Measurements from ENCODE around the gene GPC3.

GPC3 gene

DNA sequence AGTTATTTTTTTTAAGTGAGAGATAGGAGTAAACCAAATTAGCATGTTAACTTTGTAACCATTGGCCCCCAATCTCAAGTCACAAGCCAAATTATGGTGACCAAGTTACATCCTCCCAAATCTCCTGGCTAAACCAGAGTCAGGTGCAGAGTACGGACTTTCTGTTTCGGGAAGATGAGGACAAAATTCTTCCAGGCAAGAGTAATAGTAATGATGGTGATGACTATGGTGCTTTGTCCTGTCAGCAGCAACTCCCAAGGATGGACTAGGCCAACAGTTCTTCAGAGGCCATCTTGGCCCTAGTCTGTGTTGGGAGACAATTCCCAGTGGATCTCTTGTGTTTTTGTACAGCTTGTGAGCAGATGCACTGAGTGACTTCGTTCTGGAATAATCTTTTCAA is 148.8 kb downstream of the GPC3 start:
- TF ChIP-seq, protein P1, sequence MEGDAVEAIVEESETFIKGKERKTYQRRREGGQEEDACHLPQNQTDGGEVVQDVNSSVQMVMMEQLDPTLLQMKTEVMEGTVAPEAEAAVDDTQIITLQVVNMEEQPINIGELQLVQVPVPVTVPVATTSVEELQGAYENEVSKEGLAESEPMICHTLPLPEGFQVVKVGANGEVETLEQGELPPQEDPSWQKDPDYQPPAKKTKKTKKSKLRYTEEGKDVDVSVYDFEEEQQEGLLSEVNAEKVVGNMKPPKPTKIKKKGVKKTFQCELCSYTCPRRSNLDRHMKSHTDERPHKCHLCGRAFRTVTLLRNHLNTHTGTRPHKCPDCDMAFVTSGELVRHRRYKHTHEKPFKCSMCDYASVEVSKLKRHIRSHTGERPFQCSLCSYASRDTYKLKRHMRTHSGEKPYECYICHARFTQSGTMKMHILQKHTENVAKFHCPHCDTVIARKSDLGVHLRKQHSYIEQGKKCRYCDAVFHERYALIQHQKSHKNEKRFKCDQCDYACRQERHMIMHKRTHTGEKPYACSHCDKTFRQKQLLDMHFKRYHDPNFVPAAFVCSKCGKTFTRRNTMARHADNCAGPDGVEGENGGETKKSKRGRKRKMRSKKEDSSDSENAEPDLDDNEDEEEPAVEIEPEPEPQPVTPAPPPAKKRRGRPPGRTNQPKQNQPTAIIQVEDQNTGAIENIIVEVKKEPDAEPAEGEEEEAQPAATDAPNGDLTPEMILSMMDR (conservative IDR thresholded peaks at IDR 0.05; ENCODE audit: control insufficient read depth, insufficient read depth, low read depth, low read length): no peak
- no peak overlapping the region for H3K4me3 ChIP-seq (ENCODE audit: control insufficient read depth, low read depth, low read length)
- no peak for DNase-seq (ENCODE audit: low read depth)

DNA sequence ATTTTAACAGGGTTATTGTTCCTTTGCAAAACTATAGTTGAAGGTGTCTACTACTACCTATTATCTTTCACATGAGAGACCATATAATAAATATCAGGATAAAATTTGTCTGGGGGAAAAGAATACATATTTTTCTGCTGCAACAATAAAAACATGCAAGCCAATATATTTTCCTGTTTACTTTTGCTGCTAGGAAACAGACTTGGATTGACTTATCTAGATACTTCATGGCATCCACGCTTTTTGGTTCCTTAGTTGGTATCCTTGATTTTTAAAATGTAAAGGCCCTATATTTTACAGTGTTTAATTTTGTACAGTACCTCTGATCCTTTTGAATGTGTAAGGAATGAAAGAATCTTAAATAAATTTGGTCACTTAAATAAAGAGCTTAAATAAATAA is 150.6 kb downstream of the GPC3 start:
- TF ChIP-seq, protein P1 (conservative IDR thresholded peaks at IDR 0.05; ENCODE audit: control insufficient read depth, insufficient read depth, low read depth, low read length): no peak
- no peak overlapping the region for H3K4me3 ChIP-seq (ENCODE audit: control insufficient read depth, low read depth, low read length)
- DNase-seq (ENCODE audit: low read depth): no peak

DNA sequence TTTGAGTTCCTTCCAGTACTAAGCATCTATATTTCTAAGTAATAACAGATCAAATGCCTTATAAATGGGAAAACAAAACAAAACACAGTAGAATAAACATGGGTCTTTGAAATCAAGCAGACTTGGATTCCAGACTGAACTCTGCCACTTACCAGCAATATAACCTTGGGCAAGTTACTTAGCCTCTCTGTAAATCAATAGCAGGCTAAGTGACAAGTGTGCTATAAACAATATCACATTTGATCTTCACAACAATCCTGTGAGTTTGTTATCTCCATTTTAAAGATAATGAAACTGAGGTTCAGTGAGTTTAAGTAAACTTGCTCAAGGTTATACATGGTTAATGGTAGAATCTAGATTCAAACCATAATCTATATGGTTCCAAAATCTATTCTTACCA is 165.8 kb downstream of the GPC3 start:
- no peak for DNase-seq (ENCODE audit: low read depth)
- no peak overlapping the region for H3K4me3 ChIP-seq (ENCODE audit: control insufficient read depth, low read depth, low read length)
- TF ChIP-seq, protein P1 (conservative IDR thresholded peaks at IDR 0.05; ENCODE audit: control insufficient read depth, insufficient read depth, low read depth, low read length): no peak

DNA sequence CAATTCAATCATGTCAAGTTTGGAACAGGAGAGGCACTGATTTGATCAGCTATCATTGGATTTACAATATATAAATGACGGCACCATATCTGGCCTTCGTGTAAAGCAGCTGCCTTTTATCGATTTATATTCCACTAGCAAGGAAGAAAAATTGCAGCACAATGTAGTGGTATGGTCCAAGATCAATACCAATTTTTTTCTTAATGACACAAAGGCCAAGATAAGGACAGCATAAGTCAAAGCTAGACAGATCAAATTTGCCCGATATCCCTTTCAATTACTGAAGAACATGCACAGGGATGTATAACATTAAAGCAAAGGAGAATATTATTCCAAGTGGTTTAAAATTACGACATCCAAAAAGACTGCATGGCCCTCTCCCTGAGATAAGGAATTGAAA is 167.4 kb downstream of the GPC3 start:
- DNase-seq (ENCODE audit: low read depth): no peak
- H3K4me3 ChIP-seq (ENCODE audit: control insufficient read depth, low read depth, low read length): no peak overlapping the region
- TF ChIP-seq, protein P1 (conservative IDR thresholded peaks at IDR 0.05; ENCODE audit: control insufficient read depth, insufficient read depth, low read depth, low read length): no peak

DNA sequence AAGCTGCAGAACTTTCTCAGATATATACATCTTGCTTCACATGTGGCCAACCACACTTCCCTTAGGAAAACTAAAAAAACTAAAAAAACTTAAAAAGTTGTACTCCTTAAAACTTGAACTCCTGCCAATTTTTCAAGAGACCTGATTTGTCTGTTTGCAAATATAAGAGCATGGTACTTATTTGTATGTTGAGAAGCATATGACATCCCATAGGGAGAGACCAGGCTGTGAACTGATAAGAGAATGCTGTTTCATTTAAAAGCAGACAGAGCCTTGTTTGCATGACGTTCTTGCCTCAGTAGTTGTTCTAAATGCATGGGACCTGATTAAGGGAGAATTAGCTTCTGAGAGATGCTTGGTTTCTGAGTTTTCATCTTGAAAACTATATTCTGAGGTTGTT is 169.9 kb downstream of the GPC3 start:
- no peak for DNase-seq (ENCODE audit: low read depth)
- TF ChIP-seq, protein P1 (conservative IDR thresholded peaks at IDR 0.05; ENCODE audit: control insufficient read depth, insufficient read depth, low read depth, low read length): no peak

DNA sequence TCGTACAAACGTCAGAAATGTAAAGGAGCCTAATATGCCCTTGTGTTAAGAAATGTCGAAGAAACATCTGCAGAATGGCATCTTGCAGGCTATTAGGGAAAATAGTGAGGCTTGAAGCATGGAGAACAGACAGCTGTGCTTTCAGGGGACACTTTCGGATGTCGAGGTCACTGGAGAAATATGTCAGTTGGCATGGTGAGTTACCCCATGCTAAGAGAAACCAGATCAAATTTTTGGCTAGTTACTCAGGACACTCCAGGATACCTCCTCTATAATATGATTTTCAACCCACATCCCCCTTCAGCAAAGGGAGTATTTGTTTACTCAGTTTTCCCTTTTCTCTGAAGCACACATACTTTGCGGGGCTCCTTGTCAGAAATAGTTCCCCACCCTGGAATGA is 171.4 kb downstream of the GPC3 start:
- no peak overlapping the region for H3K4me3 ChIP-seq (ENCODE audit: control insufficient read depth, low read depth, low read length)
- TF ChIP-seq, protein P1 (conservative IDR thresholded peaks at IDR 0.05; ENCODE audit: control insufficient read depth, insufficient read depth, low read depth, low read length): no peak
- peak; percentile 9 for DNase-seq (ENCODE audit: low read depth)

More for the DNA sequence above, 169.9 kb downstream of the GPC3 start:
- no peak overlapping the region for H3K4me3 ChIP-seq (ENCODE audit: control insufficient read depth, low read depth, low read length)

DNA sequence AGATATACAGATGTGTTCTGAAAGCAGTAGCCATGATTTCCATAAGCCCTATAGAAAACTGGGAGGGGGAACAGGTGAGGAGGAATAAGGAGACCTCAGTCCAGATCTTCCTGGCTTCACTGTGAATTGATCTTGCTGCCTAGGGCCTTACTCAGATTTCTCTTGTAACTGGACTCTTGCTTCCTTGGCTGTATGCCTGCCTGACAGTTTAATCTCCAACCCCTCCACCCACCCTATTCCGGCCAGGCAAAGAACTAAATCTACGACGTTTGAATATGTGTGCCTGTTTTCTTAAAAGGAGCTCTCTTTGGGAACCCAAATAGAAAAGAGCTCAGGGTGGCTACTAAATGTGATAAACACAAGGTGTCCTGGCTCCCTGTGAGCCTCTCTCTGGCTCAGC is 173.0 kb downstream of the GPC3 start:
- no peak for DNase-seq (ENCODE audit: low read depth)
- TF ChIP-seq, protein P1 (conservative IDR thresholded peaks at IDR 0.05; ENCODE audit: control insufficient read depth, insufficient read depth, low read depth, low read length): no peak
- no peak overlapping the region for H3K4me3 ChIP-seq (ENCODE audit: control insufficient read depth, low read depth, low read length)
